CD4-positive, CD25-positive, alpha-beta regulatory T cell (primary cell): ENCODE results near the gene MDP1. TPM values are rescaled to one million over a fixed set of nuclear protein-coding genes. Genes with fewer than 3 reads are reported as not detected.

ENCODE experiments used
- ATAC-seq, 2 donors: fragments of 150-1000 bp; cut with Tn5 transposase; one replicate each; pipeline ENCODE4 v1.10.0; 2021; ENCODE audit warnings: low read depth in 2 of 2, moderate number of reproducible peaks in 2 of 2, moderate library complexity in 1 of 2
- DNase-seq, 3 donors: peaks; one replicate each; pipeline versions ENCODE4 v3.0.0 to v3.0.0-alpha.2; 2012 to 2022; ENCODE audit warnings: mixed read lengths in 1 of 3
- H3K27ac ChIP-seq: one replicate; pipeline ENCODE4 v1.7.0; 2013; ENCODE audit warnings: mild to moderate bottlenecking, low read length; ENCODE audit not compliant: insufficient read depth, poor library complexity, severe bottlenecking
- H3K27me3 ChIP-seq: one replicate; pipeline ENCODE4 v1.7.0; 2013; ENCODE audit warnings: low read length; ENCODE audit not compliant: control insufficient read depth, insufficient read depth
- H3K36me3 ChIP-seq: one replicate; pipeline ENCODE4 v1.7.0; 2013; ENCODE audit warnings: mild to moderate bottlenecking, low read length, moderate library complexity; ENCODE audit not compliant: control insufficient read depth, insufficient read depth
- H3K4me1 ChIP-seq: 2 replicates; pipeline ENCODE4 v1.7.0; 2013; ENCODE audit warnings: mild to moderate bottlenecking, low read length; ENCODE audit not compliant: insufficient read depth, control insufficient read depth, poor library complexity, severe bottlenecking
- H3K4me3 ChIP-seq: one replicate; pipeline ENCODE4 v1.7.0; 2013; ENCODE audit warnings: low read depth, mild to moderate bottlenecking, low read length, moderate library complexity
- H3K9me3 ChIP-seq, 2 experiments: 1 replicate in 1 of 2; 2 replicates in 1 of 2; pipeline ENCODE4 v1.7.0; 2013; ENCODE audit warnings: low read length in 2 of 2, mild to moderate bottlenecking in 1 of 2, moderate library complexity in 1 of 2; ENCODE audit not compliant: control insufficient read depth in 2 of 2
- H3K27ac Mint-ChIP-seq, 3 donors: one replicate each; pipeline ENCODE4 v1.8.0; 2020 to 2022; ENCODE audit warnings: mild to moderate bottlenecking in 3 of 3, mixed read lengths in 3 of 3, moderate library complexity in 2 of 3
- H3K27me3 Mint-ChIP-seq: one replicate; pipeline ENCODE4 v1.8.0; 2022; ENCODE audit warnings: mild to moderate bottlenecking, mixed read lengths
- H3K36me3 Mint-ChIP-seq: one replicate; pipeline ENCODE4 v1.8.0; 2020; ENCODE audit warnings: mixed read lengths
- H3K4me1 Mint-ChIP-seq, 4 donors: one replicate each; pipeline ENCODE4 v1.8.0; 2020 to 2022; ENCODE audit warnings: mixed read lengths in 4 of 4, mild to moderate bottlenecking in 1 of 4
- H3K4me3 Mint-ChIP-seq, 4 donors: one replicate each; pipeline ENCODE4 v1.8.0; 2020 to 2022; ENCODE audit warnings: mild to moderate bottlenecking in 4 of 4, mixed read lengths in 4 of 4, moderate library complexity in 3 of 4
- H3K9me3 Mint-ChIP-seq, 7 donors: one replicate each; pipeline ENCODE4 v1.8.0; 2020 to 2022; ENCODE audit warnings: mixed read lengths in 7 of 7, mild to moderate bottlenecking in 3 of 7, moderate library complexity in 2 of 7
- polyA plus RNA-seq, 4 donors: library from polyadenylated mRNA; unstranded; fragments of 300-500 nt; fragmentation: Illumina TruSeq; gene quantifications; one replicate each; pipeline ENCODE4 v1.2.3, GENCODE V29; 2021
- total RNA-seq: library from RNA; stranded (reverse); gene quantifications from one replicate; pipeline ENCODE4 v1.2.3, GENCODE V29; 2022

MDP1 gene
- total and polyA plus RNA-seq, 5 donors from 2014 or later, result 6.0 to 52.6 (median 32.7) TPM

GRCh38 chr14:24190416-24190815 is 25.4 kb downstream of the MDP1 start:
- Histone ChIP-seq H3K4me3 (no peak overlapping the region), H3K4me1 (peaks cover 31% of the 10 kb centered on the region), H3K27me3 (no peaks in the 10 kb centered on the region), H3K9me3 (no peaks in the 10 kb centered on the region), H3K27ac (no peak overlapping the region), H3K36me3 (peaks cover 24% of the 10 kb centered on the region)
- Mint-ChIP-seq H3K27me3 (peaks cover 11% of the 10 kb centered on the region), H3K4me3 (peak overlapping the region in 1 of 4 donors; percentile 46), H3K36me3 (peaks cover 9% of the 10 kb centered on the region), H3K4me1 (peaks cover 22 to 62% (median 37%) of the 10 kb centered on the region in 4 donors), H3K9me3 (no peaks in the 10 kb centered on the region), H3K27ac (peak overlapping the region in 1 of 3 donors; percentile 92)
- DNase-seq, result no peak
- ATAC-seq, result no peak

GRCh38 chr14:24189460-24189859 is 26.4 kb downstream of the MDP1 start:
- Mint-ChIP-seq H3K27me3 (peaks cover 5% of the 10 kb centered on the region), H3K9me3 (no peaks in the 10 kb centered on the region), H3K4me3 (peak overlapping the region in 2 of 4 donors; percentile 95 to 98), H3K36me3 (peaks cover 9% of the 10 kb centered on the region), H3K27ac (peak overlapping the region; percentile 53 to 95 (median 92)), H3K4me1 (peaks cover 22 to 55% (median 32%) of the 10 kb centered on the region in 4 donors)
- H3K27me3 ChIP-seq, result no peaks in the 10 kb centered on the region
- H3K36me3 ChIP-seq, result peaks cover 32% of the 10 kb centered on the region
- peaks cover 24% of the 10 kb centered on the region for H3K4me1 ChIP-seq
- no peak for ATAC-seq
- H3K9me3 ChIP-seq, result no peaks in the 10 kb centered on the region
- no peak for DNase-seq
- H3K27ac ChIP-seq, result peak overlapping the region; percentile 79
- H3K4me3 ChIP-seq, result no peak overlapping the region

- no peaks in the 10 kb centered on the region for H3K9me3 ChIP-seq
- no peaks in the 10 kb centered on the region for H3K27me3 ChIP-seq
- no peak for ATAC-seq
- H3K27me3 Mint-ChIP-seq, result peaks cover 5% of the 10 kb centered on the region
- peak overlapping the region; percentile 79 for H3K27ac ChIP-seq
- H3K4me3 ChIP-seq, result peak overlapping the region; percentile 13
- H3K9me3 Mint-ChIP-seq, result no peaks in the 10 kb centered on the region
- no peak for DNase-seq
- peaks cover 9% of the 10 kb centered on the region for H3K36me3 Mint-ChIP-seq
- H3K36me3 ChIP-seq, result peaks cover 36% of the 10 kb centered on the region
- peaks cover 20% of the 10 kb centered on the region for H3K4me1 ChIP-seq
- peak overlapping the region; percentile 90 to 98 (median 94) for H3K4me3 Mint-ChIP-seq
- H3K4me1 Mint-ChIP-seq, result peaks cover 22 to 51% (median 28%) of the 10 kb centered on the region in 4 donors
- peak overlapping the region; percentile 88 to 95 (median 92) for H3K27ac Mint-ChIP-seq
Measured at GRCh38 chr14:24189059-24189375, 26.8 kb downstream of the MDP1 start.

- peaks cover 5% of the 10 kb centered on the region for H3K27me3 Mint-ChIP-seq
- peaks cover 22 to 48% (median 26%) of the 10 kb centered on the region in 4 donors for H3K4me1 Mint-ChIP-seq
- Histone ChIP-seq H3K4me1 (peaks cover 18% of the 10 kb centered on the region), H3K9me3 (no peaks in the 10 kb centered on the region), H3K4me3 (peak within 1 kb of the TSS; percentile 61), H3K36me3 (peaks cover 38% of the 10 kb centered on the region), H3K27me3 (no peaks in the 10 kb centered on the region), H3K27ac (peak within 1 kb of the TSS; percentile 79)
- no peaks in the 10 kb centered on the region for H3K9me3 Mint-ChIP-seq
- peak; percentile 90 to 94 for ATAC-seq
- H3K27ac Mint-ChIP-seq, result peak within 1 kb of the TSS; percentile 88 to 95 (median 92)
- peak; percentile 94 to 98 (median 94) for DNase-seq
- peak within 1 kb of the TSS; percentile 90 to 98 (median 94) for H3K4me3 Mint-ChIP-seq
- peaks cover 9% of the 10 kb centered on the region for H3K36me3 Mint-ChIP-seq
Measured at GRCh38 chr14:24188251-24189058, 27.4 kb downstream of the MDP1 start, which contains the start of gene IPO4. IPO4 (minus strand) TSS chr14:24188816; CDS start chr14:24188787, 29 bp downstream.

- Mint-ChIP-seq H3K4me3 (peak overlapping the region; percentile 90 to 98 (median 94)), H3K27me3 (peaks cover 5% of the 10 kb centered on the region), H3K36me3 (peaks cover 5% of the 10 kb centered on the region), H3K4me1 (peaks cover 21 to 42% (median 24%) of the 10 kb centered on the region in 4 donors), H3K9me3 (no peaks in the 10 kb centered on the region), H3K27ac (peak overlapping the region in 2 of 3 donors; percentile 92 to 95)
- peak overlapping the region; percentile 61 for H3K4me3 ChIP-seq
- peaks cover 35% of the 10 kb centered on the region for H3K36me3 ChIP-seq
- H3K4me1 ChIP-seq, result peaks cover 18% of the 10 kb centered on the region
- H3K9me3 ChIP-seq, result no peaks in the 10 kb centered on the region
- H3K27me3 ChIP-seq, result no peaks in the 10 kb centered on the region
- peak overlapping the region; percentile 79 for H3K27ac ChIP-seq
- DNase-seq (no peak), ATAC-seq (no peak)
Measured at GRCh38 chr14:24187539-24187915, 28.3 kb downstream of the MDP1 start.

GRCh38 chr14:24186831-24187538 is 28.9 kb downstream of the MDP1 start:
- Histone ChIP-seq H3K4me3 (peak overlapping the region; percentile 11), H3K9me3 (no peaks in the 10 kb centered on the region), H3K36me3 (peaks cover 30% of the 10 kb centered on the region), H3K4me1 (peaks cover 18% of the 10 kb centered on the region), H3K27ac (no peak overlapping the region), H3K27me3 (no peaks in the 10 kb centered on the region)
- Mint-ChIP-seq H3K4me1 (peaks cover 16 to 38% (median 26%) of the 10 kb centered on the region in 4 donors), H3K9me3 (no peaks in the 10 kb centered on the region), H3K36me3 (peaks cover 4% of the 10 kb centered on the region), H3K4me3 (peak overlapping the region in 3 of 4 donors; percentile 90 to 95 (median 92)), H3K27me3 (peaks cover 5% of the 10 kb centered on the region), H3K27ac (peak overlapping the region; percentile 28 to 92 (median 64))
- DNase-seq (no peak), ATAC-seq (no peak)

GRCh38 chr14:24185741-24186140 is 30.1 kb downstream of the MDP1 start:
- no peak overlapping the region for H3K27ac ChIP-seq
- H3K9me3 ChIP-seq, result no peaks in the 10 kb centered on the region
- H3K4me3 ChIP-seq, result no peak overlapping the region
- Mint-ChIP-seq H3K27ac (peak overlapping the region in 1 of 3 donors; percentile 15), H3K4me3 (peak overlapping the region in 1 of 4 donors; percentile 83), H3K9me3 (no peaks in the 10 kb centered on the region), H3K27me3 (peaks cover 5% of the 10 kb centered on the region), H3K4me1 (peaks cover 11 to 32% (median 20%) of the 10 kb centered on the region in 4 donors), H3K36me3 (peaks cover 8% of the 10 kb centered on the region)
- ATAC-seq (no peak), DNase-seq (no peak)
- H3K36me3 ChIP-seq, result peaks cover 34% of the 10 kb centered on the region
- peaks cover 18% of the 10 kb centered on the region for H3K4me1 ChIP-seq
- no peaks in the 10 kb centered on the region for H3K27me3 ChIP-seq
